HG02588 (cell line): ENCODE measurements around the gene DTNA.

Experiments
- ATAC-seq: cut with Tn5 transposase; IDR thresholded peaks from one replicate; pipeline ENCODE4 v1.9.1; 2021; ENCODE audit warnings: mild to moderate bottlenecking, moderate library complexity; ENCODE audit not compliant: unreplicated experiment

The DTNA gene

DNA sequence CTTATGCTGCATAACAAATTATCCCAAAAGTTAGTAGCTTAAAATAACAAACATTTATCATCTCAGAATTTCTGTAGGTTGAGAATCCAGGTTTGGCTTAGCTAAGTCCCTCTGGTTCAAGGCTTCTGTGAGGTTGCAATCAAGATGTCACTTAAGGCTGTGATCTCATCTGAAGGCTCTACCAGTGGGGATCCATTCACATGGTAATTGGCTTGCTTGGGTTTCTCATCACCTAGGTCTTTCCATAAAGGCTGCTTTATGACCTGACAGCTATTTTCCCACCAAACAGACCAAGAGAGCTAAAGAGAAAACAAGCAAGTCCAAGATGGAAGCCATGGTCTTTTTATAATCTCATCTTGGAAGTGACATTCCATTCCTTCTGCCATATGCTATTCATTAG lies 137.3 kb downstream of the DTNA start:
- no peak for ATAC-seq

DNA sequence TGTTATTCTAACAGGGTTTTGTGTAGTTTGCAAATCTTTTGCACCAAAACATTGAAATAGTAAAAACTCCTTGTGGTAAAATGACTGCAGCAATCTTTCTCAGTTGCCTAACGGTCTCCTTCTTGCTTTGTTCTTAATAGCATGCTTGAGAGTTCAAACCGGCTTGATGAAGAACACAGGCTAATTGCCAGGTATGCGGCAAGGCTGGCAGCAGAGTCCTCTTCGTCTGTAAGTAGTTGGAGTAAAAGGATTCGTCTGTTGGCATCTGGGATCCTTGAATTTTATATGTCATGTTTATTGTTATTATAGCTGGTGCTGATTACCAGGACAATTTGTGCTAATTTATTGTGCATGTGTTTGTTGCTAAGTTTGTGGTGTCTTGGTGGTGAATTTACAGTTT lies 138.1 kb downstream of the DTNA start:
- ATAC-seq, result no peak

DNA sequence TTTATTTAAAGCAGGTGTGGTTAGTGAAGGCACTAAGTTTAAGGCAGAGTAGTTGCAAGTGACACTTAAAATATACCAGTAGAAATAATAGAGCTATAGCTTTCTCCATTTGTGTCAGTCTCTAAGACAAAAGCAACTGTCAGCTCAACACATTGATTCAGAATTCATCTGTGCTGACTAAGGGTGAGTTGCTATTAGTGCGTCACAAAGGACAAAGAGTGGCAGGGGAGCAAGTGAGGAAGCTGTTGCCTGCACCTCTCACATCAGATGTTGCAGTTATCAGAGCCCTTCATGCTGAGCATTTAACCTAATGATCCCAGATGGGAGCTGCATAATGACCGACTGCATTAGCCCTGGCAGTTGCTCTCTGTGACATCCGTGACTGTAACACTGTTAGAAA lies 138.6 kb downstream of the DTNA start:
- no peak for ATAC-seq

DNA sequence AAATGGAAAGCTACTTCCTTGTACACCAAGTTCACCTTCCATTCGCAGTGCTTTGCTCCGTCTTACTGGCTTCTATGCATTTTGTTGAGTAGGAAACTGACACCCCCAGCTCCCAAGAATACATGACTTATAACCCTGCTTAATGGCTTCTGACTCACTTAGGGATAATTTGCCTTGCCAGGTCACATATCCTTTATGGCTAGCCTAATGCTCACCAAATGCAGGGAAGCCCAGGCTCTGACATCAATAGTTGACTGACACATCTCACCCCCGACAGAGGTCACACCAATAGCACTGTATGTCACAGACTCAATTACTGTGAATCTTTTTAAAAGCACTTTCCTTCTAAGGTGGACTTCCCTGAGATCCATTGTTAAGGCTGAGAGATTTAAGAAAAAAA lies 147.2 kb downstream of the DTNA start:
- no peak for ATAC-seq

DNA sequence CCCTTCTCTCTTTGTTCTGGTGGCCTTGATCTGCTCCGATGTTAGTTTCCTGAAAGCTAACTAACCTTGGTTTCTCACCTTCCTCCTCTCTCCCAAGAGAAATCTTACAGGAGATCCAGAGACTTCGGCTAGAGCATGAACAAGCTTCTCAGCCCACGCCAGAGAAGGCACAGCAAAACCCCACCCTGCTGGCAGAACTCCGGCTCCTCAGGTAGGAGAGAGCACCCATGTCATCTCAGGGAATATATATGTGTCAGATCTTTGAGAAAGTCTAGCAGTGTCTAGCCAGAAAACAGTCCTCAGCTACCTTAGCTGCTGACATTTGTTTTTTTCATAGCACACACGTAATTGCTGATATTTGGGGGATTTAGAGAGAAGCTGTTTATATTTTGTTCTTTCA lies 148.1 kb downstream of the DTNA start:
- no peak for ATAC-seq

DNA sequence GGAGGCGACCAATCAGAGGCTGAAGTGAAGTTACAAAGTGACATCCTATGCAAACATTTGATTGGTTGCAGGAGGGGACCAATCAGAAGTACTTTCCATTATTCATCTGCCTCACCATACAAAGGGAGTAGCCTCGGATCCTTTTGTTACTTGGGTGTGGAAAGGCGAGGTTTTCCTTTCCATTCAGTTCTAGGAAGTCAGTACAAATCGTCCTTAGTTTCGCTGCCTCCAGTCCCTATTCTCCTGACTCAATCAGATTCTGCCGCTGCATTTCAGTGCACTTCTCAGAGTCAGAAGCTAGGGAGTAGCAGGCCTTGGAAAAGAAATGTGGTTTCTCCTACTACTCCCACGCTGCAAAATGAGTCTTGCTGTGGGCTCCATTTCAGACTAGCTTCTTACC lies 149.4 kb downstream of the DTNA start:
- ATAC-seq, result no peak

DNA sequence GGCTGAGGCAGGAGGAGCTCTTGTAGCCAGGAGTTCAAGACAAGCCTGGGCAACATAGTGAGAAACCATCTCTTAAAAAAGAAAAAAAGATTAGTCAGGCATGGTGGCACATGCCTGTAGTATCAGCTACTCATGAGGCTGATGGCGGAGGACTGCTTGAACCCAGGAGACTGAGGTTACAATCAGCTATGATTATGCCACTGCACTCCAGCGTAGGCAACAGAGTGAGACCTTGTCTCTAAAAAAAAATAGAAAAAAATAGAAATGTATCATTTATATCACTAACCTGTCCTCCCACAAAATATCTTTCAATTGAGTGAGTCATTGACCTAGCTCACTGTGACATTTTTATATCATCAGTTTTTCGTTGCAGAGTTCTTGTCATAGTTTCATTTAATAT lies 152.5 kb downstream of the DTNA start:
- ATAC-seq, result no peak

DNA sequence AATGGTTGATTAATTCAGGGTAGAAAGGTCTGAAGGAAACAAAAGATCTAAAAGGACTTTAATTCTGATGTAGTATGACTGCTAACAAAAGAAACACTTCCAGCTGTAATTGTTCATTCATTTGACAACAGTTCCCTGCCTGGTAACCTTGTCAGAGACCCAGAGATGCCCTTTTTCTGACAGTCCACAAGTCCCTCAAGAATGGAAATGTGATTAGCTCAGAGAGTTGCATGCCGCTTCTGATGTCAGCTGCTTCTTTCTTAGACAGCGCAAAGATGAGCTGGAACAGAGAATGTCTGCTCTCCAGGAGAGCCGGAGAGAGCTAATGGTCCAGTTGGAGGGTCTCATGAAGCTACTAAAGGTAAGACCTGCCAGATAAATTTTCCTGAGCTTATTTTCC lies 153.6 kb downstream of the DTNA start:
- no peak for ATAC-seq

DNA sequence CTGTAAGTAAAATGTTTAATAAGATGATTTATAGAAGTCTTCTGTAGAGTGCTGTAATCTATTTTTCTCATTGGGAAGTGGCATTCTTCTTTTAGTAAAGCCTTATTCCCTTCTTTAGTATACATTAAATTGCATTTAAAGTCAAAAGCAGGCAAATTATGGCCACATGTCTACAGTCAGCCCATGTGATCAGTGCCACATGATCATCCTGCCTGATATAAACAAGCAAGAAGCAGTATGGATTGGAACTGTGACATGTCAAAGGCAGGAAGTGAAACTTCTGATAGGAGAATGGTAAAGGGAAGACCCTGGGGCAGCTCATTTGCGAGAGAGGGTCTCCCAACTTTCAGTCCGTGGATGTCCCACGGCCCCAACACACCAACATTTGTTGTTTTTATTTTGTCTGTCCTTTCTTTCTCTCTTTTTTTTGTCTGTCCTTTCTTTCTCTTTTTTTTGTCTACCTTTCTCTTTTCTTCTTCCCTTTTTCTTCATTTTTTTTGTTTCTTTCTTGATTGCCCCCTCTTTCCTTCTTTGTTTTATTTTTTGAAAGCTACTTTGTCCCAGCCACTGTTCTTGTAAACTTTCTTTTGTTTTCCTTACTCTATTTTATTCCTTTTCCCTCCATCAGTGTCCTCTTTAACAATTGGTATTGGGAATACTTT lies 154.9 kb downstream of the DTNA start:
- ATAC-seq, result no peak

DNA sequence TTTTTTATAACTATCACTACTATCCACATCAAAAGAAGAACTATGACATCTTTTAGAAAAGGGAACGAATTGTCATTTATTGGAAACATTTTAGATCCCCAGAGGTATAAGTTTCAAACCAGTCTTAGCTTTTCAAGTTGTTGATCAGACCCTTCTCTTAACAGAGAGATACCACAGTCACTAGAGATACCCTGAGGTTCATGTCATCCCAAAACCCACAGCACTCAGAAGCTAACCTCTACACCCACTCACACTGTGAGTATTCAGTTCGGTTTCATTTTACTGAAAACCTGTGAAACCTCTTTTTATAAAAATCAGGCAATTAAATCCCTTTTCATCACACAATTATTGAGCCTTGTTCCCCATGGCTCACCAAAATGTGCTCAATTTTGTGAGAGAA lies 156.2 kb downstream of the DTNA start:
- ATAC-seq, result no peak

DNA sequence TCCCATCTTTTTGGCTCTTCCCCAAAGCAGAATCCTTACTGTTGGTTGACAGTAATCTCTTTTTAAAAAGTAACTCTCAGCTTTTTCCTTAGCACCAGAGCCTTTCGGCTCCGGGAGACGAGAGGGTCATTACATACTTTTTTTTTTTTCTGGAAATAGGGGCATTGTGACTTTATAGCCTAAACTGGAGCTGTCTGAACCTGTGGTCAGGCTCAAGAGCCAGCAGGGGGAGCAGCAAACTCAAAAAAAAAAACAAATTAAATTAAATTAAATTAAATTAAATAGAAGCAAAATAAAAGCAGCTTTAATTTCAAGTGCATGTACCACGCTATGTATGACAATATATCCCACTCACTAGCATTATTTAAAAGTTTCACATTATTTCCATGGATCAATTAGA lies 156.6 kb downstream of the DTNA start:
- no peak for ATAC-seq

DNA sequence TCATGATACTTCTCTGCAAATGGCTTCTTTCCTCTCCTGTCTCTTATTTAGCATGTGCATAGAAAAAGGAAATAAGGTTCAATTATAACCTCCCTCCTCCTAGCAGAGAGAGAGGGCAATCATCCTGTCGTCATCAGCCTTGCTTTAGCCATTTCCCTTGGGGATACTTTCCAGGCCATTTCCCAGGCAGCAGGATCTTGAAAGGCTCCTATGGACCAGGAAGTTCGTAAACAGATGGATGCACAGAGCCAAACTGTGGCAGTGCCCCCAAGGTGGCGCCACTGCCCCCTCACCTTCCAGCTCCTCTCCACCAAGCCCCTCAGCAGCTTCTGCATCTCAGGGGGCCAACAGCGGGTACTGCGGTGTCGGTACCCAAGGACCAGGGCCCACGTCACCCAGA lies 157.4 kb downstream of the DTNA start:
- no peak for ATAC-seq

DNA sequence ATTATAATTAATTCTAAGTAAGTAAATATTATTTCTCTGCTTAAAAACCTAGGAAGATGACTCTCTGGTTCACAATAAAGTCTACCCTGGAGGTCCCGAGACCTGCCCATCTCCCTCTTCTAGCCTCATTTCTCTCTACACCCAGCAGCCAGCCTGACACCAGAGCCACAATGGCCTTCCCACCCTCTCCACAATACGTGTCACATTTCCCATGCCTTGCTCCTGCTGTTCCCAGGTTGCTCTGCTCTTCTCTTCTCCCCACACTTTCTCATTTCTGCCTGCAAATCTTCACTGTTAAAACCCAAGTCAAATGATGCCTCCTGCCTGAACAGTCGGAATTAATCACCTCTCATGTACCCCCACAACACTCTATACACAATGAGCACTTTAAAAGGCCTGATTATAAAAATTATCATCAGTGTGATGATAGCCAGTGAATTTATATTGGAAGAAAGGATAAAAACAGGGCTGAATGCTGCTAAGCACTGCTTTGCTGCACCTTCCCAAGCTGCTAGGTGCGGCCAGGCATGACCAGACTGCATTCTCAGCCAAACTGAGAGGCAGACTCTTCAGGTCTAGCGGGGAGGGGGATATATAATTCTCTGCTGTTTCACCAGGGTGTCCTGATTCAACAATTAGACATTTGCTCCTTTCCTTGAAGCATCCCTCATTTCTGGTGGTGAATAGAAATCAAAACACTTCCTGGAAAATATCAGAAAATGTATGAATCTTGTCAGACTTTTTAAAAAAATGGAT lies 160.6 kb downstream of the DTNA start:
- no peak for ATAC-seq

DNA sequence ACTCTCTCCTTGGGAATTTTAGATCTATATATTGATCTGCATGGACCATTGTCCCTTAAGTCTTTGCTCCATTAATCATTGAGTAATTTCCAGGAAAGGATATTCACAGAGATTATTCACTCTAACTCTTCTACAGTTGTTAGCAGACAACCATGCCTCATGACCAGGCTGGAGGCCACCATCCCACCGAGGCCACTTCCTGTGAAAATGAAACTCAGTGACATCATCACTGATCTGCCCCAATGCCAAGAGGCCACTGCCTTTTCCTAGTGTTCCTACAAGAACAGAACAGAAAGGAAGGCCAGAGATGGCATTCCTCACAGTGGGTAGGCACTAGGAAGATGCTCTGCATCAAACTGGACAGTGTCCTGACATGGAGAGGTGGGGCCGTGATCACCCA lies 161.3 kb downstream of the DTNA start:
- no peak for ATAC-seq

DNA sequence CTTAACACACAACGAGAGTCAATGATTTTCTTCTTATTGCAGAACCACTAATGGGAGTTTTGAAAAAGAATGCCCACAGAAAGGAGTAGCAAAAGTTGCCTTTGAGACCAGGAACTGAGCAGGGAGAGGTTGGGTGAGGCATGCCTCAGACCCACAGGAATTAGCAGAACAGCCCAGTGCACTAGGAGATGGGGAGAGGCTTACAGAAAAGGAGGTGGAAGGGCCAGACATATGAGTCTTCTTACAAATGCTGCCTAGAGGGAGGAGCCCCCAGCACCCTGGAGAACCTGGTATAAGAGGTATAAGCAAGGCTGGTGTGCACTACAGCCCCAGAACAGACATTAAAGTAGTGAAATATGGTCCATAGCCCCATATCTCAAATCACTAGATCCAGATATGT lies 162.0 kb downstream of the DTNA start:
- ATAC-seq, result no peak

DNA sequence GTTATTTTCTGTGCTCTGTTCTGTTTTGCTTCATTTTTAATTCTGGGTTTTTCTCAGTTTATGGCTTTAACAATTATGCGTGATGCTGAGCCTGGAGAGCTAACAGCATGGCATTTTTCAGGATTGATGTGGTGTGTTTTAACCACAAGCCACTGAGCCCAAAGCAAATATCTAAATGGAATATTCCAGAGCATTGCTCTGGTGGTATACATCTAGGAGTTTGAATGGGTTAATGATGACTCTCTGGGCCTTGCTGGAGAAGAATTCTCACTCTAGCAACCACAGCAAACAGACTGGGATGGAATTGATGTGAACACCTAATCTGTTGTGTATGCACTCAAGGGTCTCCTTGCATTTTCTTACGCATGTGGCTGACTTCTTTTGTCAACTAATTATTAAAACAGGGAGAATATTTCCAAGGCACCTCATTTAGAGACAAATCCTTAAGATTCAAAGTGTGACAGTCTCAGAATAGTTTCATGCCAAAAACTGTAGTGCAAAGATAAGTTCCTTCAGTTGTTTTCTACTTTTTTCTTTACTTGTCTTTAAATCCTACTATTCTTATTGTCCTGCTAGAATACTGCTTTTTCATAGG lies 164.0 kb downstream of the DTNA start:
- no peak for ATAC-seq

DNA sequence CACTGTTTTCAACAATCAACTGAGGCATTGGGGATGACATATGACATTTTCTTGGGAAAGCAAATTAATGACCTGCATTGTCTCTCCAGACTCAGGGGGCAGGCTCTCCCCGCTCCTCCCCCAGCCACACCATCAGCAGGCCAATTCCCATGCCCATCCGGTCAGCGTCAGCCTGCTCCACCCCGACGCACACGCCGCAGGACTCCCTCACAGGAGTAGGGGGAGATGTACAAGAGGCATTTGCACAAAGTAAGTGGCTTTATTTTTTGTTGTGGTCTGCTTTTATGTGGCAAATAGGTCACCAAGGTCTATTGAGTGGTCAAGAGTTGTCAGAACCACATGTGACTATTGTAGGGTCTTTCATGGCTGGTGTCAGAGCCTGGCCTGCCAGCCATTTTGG lies 165.1 kb downstream of the DTNA start:
- no peak for ATAC-seq

DNA sequence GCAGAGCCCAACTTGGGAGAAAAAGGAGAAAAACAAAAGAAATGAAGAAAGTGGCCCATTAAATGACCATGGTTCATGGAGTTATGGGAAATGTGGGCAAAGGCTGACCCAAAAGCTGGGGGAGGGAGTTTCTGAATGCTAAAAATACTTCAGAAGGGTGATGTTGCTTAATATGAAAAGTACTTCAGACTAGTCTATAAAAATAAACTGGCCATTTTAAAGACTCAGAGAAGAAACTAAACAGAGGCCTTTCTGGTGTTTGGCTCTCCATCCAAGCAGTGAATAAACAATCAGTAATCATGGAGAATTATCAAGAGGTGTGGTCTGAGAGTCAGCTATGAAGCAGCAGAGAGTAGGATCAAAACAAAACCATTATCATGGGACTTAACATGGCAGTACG lies 170.3 kb downstream of the DTNA start:
- no peak for ATAC-seq

DNA sequence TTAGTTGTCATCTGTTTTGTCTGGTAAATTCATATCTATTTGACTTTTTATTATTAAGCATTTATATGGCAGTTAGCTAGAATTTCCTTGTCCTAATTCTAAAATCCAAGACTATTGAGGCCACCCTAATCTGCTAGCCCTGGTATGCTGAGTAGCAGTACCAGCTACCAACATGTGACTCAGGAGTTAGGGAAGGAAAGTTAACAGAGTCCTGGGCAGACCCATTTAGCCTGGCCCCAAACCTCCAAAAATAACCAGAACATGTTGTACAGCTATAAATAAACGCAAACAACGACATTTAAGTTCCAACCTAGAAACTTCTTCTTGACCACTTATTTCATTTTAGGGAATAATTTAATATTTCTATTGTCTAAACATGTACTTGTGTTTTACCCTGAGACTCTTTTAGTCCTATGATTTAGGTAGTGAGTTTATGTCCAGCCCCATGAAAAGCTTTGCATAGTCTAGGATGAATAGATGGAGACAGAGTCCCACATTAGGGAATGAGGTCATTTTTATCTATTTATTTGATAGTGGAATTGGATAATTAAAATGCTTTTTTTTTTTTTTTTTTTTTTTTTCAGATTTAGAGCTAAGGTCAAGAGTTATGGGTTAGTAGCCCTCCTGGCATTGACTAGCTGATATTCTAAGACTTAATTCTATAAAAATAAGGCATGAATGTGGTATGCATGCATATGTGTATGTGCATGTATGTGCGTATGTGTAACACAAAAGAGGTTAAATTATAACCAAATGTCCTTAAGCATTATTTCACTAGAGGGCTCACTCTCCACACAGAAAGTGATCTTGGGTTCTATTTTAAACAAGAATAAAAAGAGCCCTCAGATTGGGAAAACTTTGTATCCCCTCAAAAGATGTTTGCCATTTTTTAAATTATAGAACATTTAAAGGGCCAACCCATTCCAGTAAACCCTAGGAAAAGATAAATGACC lies 171.1 kb downstream of the DTNA start:
- no peak for ATAC-seq

DNA sequence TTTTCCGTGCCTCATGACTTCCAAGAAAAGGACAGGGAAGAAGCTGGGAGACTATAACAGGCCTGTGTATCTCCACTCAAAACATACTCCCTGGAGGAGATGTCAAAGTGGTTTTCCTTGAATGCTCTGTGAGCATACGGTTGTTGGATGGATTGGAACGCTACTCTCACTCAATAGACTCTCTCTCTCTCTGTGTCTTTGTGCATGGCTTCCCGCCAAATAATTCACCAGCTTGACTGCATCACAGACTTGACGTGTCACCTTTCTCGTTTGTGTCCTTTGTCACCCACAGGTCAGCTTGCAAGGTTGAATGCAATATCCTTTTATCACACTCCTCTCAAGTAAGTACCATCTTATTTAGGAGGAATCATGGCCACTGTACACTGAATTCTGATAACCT lies 174.3 kb downstream of the DTNA start:
- ATAC-seq, result no peak

DNA sequence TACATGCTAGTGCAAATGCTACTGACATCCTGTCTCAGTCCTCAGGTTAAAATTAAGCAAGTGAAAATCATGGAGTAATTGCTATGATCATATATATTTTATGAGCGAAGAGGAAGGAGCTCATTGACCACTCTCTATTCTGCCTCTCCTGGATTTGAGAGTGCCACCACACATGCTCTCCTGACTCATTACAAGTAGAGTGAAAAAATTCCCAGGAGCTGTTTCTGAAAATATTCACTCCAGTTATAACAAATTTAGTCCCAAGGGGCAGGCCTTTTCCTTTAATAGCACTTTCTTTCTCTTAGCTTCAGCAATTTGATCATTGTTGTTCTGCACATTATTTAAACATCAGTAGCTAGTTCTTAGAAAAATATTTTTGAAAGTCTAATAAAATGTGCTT lies 176.1 kb downstream of the DTNA start:
- no peak for ATAC-seq
